ENCODE measurements around the gene ZMIZ1. TPM values are rescaled to one million over a fixed set of nuclear protein-coding genes. Genes with fewer than 3 reads are reported as not detected.

The ZMIZ1 gene
- total RNA-seq, 1 experiment from 2014 or later: 28.4 TPM

- ChIA-PET POLR2A (no interaction called here), RAD21 (ENCODE audit: low non-redundant PET in 1 of 2, low total read pairs in 2 of 2, uncharacterized antibody in 2 of 2, unreplicated experiment in 2 of 2) (no interaction called here), CTCF (no interaction called here)
- DNase-seq (ENCODE audit: low read depth, low spot score): no peak
- Histone ChIP-seq H2AFZ (ENCODE audit: low read depth, low read length, poor library complexity, severe bottlenecking) (no peak overlapping the region), H3K9me2 (ENCODE audit: insufficient read depth) (no peaks in the 10 kb centered on the region), H3K27ac (ENCODE audit: low read depth, low read length) (no peak overlapping the region), H3K36me3 (ENCODE audit: control insufficient read depth in 1 of 2, insufficient read depth in 2 of 2, low read length in 2 of 2) (no peaks in the 10 kb centered on the region), H3K4me2 (ENCODE audit: low read length) (no peak overlapping the region), H3K79me2 (ENCODE audit: insufficient read depth, low read length) (no peaks in the 10 kb centered on the region), H3K9ac (ENCODE audit: low read length) (no peak overlapping the region), H4K20me1 (ENCODE audit: insufficient read depth) (no peaks in the 10 kb centered on the region), H3K4me3 (replicated peaks in 1 of 2; ENCODE audit: low read depth in 1 of 2, low read length in 2 of 2) (no peak overlapping the region), H3K27me3 (ENCODE audit: insufficient read depth, low read length) (peaks cover 25% of the 10 kb centered on the region), H3K4me1 (ENCODE audit: control insufficient read depth in 1 of 2, insufficient read depth in 2 of 2, low read length in 2 of 2) (peaks cover 2 to 3% of the 10 kb centered on the region in 2 experiments), H3K9me3 (ENCODE audit: control insufficient read depth in 1 of 2, insufficient read depth in 1 of 2, low read depth in 1 of 2, low read length in 2 of 2) (no peaks in the 10 kb centered on the region)
- intact Hi-C loops (cut with micrococcal nuclease): no loop called here
- BruUV-seq (replicated peaks): no TSS peak
- ATAC-seq: no peak
- no peak for TF ChIP-seq ZBTB33 (IDR thresholded peaks at IDR 0.05; ENCODE audit: extremely low read depth, insufficient replicate concordance, low read length)
- TF ChIP-seq FOSL1 (IDR thresholded peaks at IDR 0.05; ENCODE audit: low read depth): no peak
- TF ChIP-seq ATF3 (IDR thresholded peaks at IDR 0.05): no peak
- TF ChIP-seq CEBPB (IDR thresholded peaks at IDR 0.05; ENCODE audit: low read depth): no peak
- no peak for TF ChIP-seq ZFX (IDR thresholded peaks at IDR 0.05)
- no peak for TF ChIP-seq SRF (IDR thresholded peaks at IDR 0.05; ENCODE audit: low read depth)
- no peak for TF ChIP-seq CBX3 (IDR thresholded peaks at IDR 0.05; ENCODE audit: low read depth)
- TF ChIP-seq YY1 (IDR thresholded peaks at IDR 0.05; ENCODE audit: extremely low read depth, insufficient replicate concordance, low read depth, low read length): no peak
- no peak for TF ChIP-seq MAX (IDR thresholded peaks at IDR 0.05)
- no peak for TF ChIP-seq JUND (IDR thresholded peaks at IDR 0.05)
- no peak for TF ChIP-seq EZH2phosphoT487 (IDR thresholded peaks at IDR 0.05; ENCODE audit: borderline replicate concordance)
- TF ChIP-seq POLR2A (IDR thresholded peaks at IDR 0.05; ENCODE audit: borderline replicate concordance, extremely low read depth, insufficient read depth, insufficient read length): no peak
- TF ChIP-seq TCF7L2 (IDR thresholded peaks at IDR 0.05; ENCODE audit: borderline replicate concordance, extremely low read depth, insufficient read depth, insufficient read length): no peak
- TF ChIP-seq SIN3A (IDR thresholded peaks at IDR 0.05; ENCODE audit: low read depth): no peak
- TF ChIP-seq POLR2AphosphoS5 (IDR thresholded peaks at IDR 0.05; ENCODE audit: low read depth, low read length): no peak
- TF ChIP-seq CTCF (IDR thresholded peaks at IDR 0.05 in 2 of 3, conservative IDR thresholded peaks at IDR 0.05 in 1 of 3; ENCODE audit: borderline replicate concordance in 1 of 3, insufficient read depth in 1 of 3, low read depth in 2 of 3, low read length in 2 of 3): no peak
- TF ChIP-seq EGR1 (IDR thresholded peaks at IDR 0.05; ENCODE audit: low read depth): no peak
- TF ChIP-seq ZNF274 (IDR thresholded peaks at IDR 0.05; ENCODE audit: low read depth, low read length): no peak
- TF ChIP-seq EZH2 (IDR thresholded peaks at IDR 0.05): no peak
- TF ChIP-seq ELF1 (IDR thresholded peaks at IDR 0.05; ENCODE audit: borderline replicate concordance, low read depth): no peak
These were observed 25.9 kb upstream of the ZMIZ1 start for GRCh38 chr10:79042639-79043411.
